ENCODE data around the gene GPR158.

The GPR158 gene

DNA sequence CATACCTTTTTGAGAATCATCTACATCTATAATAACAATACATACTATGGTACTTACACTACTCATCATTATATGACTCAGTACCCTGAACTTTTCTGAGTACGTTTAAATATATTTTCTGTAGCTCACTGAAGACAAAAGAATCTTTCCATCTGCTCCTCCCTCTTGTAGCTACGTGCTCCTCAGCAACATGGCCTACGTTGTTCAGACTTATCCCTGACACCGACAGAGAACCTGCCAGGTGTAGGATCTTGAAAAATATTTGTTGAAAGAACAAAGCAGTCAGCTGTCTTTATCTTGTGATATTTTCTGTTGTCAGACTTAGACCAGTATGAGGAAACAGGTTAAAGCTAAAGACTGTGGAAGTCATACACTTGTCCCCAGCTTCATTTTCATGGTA is 403.3 kb downstream of the GPR158 start:
- TF ChIP-seq PPARA (CRISPR knock-in tag; IDR thresholded peaks at IDR 0.05; ENCODE audit: borderline replicate concordance) = no peak
- TF ChIP-seq, protein P1, sequence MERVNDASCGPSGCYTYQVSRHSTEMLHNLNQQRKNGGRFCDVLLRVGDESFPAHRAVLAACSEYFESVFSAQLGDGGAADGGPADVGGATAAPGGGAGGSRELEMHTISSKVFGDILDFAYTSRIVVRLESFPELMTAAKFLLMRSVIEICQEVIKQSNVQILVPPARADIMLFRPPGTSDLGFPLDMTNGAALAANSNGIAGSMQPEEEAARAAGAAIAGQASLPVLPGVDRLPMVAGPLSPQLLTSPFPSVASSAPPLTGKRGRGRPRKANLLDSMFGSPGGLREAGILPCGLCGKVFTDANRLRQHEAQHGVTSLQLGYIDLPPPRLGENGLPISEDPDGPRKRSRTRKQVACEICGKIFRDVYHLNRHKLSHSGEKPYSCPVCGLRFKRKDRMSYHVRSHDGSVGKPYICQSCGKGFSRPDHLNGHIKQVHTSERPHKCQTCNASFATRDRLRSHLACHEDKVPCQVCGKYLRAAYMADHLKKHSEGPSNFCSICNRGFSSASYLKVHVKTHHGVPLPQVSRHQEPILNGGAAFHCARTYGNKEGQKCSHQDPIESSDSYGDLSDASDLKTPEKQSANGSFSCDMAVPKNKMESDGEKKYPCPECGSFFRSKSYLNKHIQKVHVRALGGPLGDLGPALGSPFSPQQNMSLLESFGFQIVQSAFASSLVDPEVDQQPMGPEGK (CRISPR knock-in tag; IDR thresholded peaks at IDR 0.05; ENCODE audit: borderline replicate concordance) = no peak
- TF ChIP-seq, protein P2, sequence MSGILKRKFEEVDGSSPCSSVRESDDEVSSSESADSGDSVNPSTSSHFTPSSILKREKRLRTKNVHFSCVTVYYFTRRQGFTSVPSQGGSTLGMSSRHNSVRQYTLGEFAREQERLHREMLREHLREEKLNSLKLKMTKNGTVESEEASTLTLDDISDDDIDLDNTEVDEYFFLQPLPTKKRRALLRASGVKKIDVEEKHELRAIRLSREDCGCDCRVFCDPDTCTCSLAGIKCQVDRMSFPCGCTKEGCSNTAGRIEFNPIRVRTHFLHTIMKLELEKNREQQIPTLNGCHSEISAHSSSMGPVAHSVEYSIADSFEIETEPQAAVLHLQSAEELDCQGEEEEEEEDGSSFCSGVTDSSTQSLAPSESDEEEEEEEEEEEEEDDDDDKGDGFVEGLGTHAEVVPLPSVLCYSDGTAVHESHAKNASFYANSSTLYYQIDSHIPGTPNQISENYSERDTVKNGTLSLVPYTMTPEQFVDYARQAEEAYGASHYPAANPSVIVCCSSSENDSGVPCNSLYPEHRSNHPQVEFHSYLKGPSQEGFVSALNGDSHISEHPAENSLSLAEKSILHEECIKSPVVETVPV (CRISPR knock-in tag; IDR thresholded peaks at IDR 0.05) = no peak
- TF ChIP-seq ZFP3 (CRISPR knock-in tag; IDR thresholded peaks at IDR 0.05) = no peak
- TF ChIP-seq TOX (CRISPR knock-in tag; IDR thresholded peaks at IDR 0.05; ENCODE audit: borderline replicate concordance) = no peak
- ATAC-seq = no peak

DNA sequence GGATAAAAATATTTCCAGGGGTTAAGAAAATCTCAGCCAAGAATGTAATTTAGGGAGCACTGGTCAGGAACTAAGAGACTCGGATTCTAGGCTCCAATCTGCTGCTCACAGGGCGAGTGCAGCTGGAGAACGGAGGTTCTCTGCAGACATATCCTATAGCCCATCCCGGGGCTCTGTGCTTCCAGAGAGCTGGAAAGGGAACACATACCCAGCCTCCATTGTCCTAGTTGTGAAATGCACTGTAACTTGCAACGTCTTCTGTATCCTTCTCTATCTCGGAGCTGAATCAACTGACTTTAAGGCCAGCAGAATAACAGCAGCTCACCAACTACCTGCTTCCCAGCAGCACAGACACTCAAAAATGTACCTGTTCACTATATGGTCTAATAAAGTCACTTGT is 408.2 kb downstream of the GPR158 start:
- ATAC-seq = no peak
- TF ChIP-seq, protein P3, sequence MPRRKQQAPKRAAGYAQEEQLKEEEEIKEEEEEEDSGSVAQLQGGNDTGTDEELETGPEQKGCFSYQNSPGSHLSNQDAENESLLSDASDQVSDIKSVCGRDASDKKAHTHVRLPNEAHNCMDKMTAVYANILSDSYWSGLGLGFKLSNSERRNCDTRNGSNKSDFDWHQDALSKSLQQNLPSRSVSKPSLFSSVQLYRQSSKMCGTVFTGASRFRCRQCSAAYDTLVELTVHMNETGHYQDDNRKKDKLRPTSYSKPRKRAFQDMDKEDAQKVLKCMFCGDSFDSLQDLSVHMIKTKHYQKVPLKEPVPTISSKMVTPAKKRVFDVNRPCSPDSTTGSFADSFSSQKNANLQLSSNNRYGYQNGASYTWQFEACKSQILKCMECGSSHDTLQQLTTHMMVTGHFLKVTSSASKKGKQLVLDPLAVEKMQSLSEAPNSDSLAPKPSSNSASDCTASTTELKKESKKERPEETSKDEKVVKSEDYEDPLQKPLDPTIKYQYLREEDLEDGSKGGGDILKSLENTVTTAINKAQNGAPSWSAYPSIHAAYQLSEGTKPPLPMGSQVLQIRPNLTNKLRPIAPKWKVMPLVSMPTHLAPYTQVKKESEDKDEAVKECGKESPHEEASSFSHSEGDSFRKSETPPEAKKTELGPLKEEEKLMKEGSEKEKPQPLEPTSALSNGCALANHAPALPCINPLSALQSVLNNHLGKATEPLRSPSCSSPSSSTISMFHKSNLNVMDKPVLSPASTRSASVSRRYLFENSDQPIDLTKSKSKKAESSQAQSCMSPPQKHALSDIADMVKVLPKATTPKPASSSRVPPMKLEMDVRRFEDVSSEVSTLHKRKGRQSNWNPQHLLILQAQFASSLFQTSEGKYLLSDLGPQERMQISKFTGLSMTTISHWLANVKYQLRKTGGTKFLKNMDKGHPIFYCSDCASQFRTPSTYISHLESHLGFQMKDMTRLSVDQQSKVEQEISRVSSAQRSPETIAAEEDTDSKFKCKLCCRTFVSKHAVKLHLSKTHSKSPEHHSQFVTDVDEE (CRISPR knock-in tag; IDR thresholded peaks at IDR 0.05) = no peak
- TF ChIP-seq ESRRG (CRISPR knock-in tag; IDR thresholded peaks at IDR 0.05) (no peak), SNAI2 (CRISPR knock-in tag; IDR thresholded peaks at IDR 0.05) (no peak), ZNF8 (CRISPR knock-in tag; IDR thresholded peaks at IDR 0.05) (no peak), ZFP3 (CRISPR knock-in tag; IDR thresholded peaks at IDR 0.05) (no peak), ZC3H10 (CRISPR knock-in tag; IDR thresholded peaks at IDR 0.05) (no peak), GLIS3 (CRISPR knock-in tag; IDR thresholded peaks at IDR 0.05) (no peak), TOX (CRISPR knock-in tag; IDR thresholded peaks at IDR 0.05; ENCODE audit: borderline replicate concordance) (no peak), ISL1 (CRISPR knock-in tag; IDR thresholded peaks at IDR 0.05) (no peak), OSR1 (CRISPR knock-in tag; IDR thresholded peaks at IDR 0.05) (no peak), PPARA (CRISPR knock-in tag; IDR thresholded peaks at IDR 0.05; ENCODE audit: borderline replicate concordance) (no peak)
- TF ChIP-seq, protein P4, sequence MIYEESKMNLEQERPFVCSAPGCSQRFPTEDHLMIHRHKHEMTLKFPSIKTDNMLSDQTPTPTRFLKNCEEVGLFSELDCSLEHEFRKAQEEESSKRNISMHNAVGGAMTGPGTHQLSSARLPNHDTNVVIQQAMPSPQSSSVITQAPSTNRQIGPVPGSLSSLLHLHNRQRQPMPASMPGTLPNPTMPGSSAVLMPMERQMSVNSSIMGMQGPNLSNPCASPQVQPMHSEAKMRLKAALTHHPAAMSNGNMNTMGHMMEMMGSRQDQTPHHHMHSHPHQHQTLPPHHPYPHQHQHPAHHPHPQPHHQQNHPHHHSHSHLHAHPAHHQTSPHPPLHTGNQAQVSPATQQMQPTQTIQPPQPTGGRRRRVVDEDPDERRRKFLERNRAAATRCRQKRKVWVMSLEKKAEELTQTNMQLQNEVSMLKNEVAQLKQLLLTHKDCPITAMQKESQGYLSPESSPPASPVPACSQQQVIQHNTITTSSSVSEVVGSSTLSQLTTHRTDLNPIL (CRISPR knock-in tag; IDR thresholded peaks at IDR 0.05; ENCODE audit: low read depth) = no peak
- TF ChIP-seq, protein P1 (CRISPR knock-in tag; IDR thresholded peaks at IDR 0.05; ENCODE audit: borderline replicate concordance) = no peak

DNA sequence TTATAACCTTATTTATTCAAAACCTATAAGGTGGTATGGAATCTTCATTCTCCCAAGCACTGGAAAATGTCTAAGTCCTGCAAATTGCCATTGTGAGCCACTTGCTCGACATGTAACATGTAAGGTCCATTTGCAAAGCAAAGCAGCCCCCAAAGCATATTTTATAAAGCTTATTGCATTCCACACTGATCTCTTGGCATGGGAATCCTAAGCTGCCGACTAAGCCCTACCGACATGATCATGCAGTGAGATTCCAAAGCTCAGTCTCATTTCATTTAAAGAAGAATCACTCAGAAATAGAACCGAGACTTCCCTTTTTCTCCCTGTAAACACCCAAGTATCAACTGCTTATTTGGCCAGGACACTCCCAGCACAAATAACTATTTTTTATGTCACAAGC is 425.9 kb downstream of the GPR158 start:
- ATAC-seq = no peak
- TF ChIP-seq RARB (CRISPR knock-in tag; IDR thresholded peaks at IDR 0.05) = no peak
- no peak for TF ChIP-seq ZNF70 (CRISPR knock-in tag; IDR thresholded peaks at IDR 0.05)
- no peak for TF ChIP-seq TOX (CRISPR knock-in tag; IDR thresholded peaks at IDR 0.05; ENCODE audit: borderline replicate concordance)
- TF ChIP-seq, protein P2 (CRISPR knock-in tag; IDR thresholded peaks at IDR 0.05) = no peak
- TF ChIP-seq, protein P4 (CRISPR knock-in tag; IDR thresholded peaks at IDR 0.05; ENCODE audit: low read depth) = no peak
- TF ChIP-seq OSR1 (CRISPR knock-in tag; IDR thresholded peaks at IDR 0.05) = no peak
- no peak for TF ChIP-seq PPARA (CRISPR knock-in tag; IDR thresholded peaks at IDR 0.05; ENCODE audit: borderline replicate concordance)
- no peak for TF ChIP-seq ISL1 (CRISPR knock-in tag; IDR thresholded peaks at IDR 0.05)
- TF ChIP-seq GLIS3 (CRISPR knock-in tag; IDR thresholded peaks at IDR 0.05) = no peak
- TF ChIP-seq BACH2 (CRISPR knock-in tag; IDR thresholded peaks at IDR 0.05; ENCODE audit: borderline replicate concordance) = no peak
- no peak for TF ChIP-seq CSDC2 (CRISPR knock-in tag; IDR thresholded peaks at IDR 0.05)
- TF ChIP-seq, protein P3 (CRISPR knock-in tag; IDR thresholded peaks at IDR 0.05) = no peak
- TF ChIP-seq, protein P1 (CRISPR knock-in tag; IDR thresholded peaks at IDR 0.05; ENCODE audit: borderline replicate concordance) = no peak
- TF ChIP-seq ZNF8 (CRISPR knock-in tag; IDR thresholded peaks at IDR 0.05) = no peak
